CD4-positive, alpha-beta T cell treated with Interleukin-12 subunit alpha and Interleukin-12 subunit beta, for 1 hour (primary cell): ENCODE results near the gene FLNC.

ENCODE experiments used
- DNase-seq: peaks from one replicate; pipeline ENCODE4 v3.0.0-alpha.2; 2020

Gene FLNC

DNA sequence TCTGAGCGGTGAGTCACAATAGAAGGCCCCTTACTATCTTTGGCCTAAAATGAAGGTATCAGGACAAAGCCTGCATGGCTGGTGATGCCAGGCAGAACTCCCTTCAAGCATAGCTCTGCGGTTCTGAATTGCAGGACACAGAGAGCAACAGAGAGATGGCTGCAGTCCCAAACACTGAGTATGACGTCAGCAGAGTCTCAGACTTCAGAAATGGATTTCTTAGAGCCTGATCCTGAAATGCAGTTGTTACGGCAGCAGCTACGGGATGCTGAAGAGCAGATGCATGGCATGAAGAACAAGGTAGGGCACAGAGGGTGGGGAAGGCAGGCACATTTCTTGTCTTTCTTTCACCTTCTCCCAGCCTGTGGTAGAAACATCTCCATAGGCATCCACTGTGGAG lies 25.0 kb upstream of the FLNC start:
- no peak for DNase-seq

- DNase-seq: no peak
Measured at GRCh38 chr7:128807191-128807590, 23.0 kb upstream of the FLNC start.

DNA sequence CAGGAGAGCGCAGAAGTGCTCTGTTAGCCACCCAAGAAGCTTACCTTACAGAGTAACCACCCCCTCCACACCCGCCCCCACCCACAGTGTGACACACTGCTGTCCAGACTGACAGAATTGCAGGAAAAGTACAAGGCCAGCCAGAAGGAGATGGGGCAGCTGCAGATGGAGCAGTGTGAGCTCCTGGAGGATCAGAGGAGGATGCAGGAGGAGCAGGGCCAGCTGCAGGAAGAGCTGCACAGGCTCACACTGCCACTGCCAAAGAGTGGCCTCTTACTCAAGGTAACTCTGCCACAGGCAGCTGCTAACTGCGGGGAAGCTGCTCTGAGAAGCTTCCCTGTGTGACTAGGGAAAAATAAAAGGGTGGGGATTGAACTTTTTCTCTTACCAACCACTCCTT lies 20.8 kb upstream of the FLNC start:
- no peak for DNase-seq

DNA sequence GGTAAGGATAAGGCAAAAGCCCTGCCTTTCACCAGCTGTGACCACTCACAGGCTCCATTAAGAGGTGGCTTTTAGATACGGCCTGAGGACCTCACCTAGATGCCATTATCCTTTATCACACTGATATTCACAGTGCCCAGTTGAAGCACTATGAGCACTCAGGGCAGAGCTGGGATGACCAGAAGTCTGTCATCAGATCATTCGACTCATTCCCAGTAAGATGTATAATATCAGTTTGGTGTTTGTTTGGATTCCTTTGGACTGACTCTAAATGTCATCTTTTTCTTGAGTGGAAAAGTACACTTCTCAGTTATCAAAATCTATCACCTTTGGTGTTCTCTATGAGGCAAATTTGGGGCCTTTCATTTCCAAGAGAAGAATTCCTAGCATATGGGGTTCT lies 19.7 kb upstream of the FLNC start:
- DNase-seq: no peak

DNA sequence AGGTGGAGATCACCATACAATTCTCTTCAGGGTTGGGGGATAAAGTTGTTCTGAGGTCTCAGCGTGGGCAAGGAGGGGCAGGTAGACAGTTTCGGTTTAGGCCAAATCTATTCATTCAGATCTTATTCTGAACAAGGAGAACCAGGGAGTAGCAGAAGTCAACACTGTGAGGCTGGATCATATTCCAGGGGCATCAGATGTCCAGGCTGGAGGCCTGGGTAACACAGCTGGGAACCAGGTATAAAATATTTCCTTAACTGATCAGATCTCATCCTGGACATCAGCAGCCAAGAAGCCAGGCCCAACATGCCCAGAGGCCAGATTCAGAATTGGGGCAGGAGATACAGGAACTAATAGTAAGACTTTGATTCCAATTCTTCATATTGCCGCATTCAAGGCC lies 19.2 kb upstream of the FLNC start:
- DNase-seq: no peak

DNA sequence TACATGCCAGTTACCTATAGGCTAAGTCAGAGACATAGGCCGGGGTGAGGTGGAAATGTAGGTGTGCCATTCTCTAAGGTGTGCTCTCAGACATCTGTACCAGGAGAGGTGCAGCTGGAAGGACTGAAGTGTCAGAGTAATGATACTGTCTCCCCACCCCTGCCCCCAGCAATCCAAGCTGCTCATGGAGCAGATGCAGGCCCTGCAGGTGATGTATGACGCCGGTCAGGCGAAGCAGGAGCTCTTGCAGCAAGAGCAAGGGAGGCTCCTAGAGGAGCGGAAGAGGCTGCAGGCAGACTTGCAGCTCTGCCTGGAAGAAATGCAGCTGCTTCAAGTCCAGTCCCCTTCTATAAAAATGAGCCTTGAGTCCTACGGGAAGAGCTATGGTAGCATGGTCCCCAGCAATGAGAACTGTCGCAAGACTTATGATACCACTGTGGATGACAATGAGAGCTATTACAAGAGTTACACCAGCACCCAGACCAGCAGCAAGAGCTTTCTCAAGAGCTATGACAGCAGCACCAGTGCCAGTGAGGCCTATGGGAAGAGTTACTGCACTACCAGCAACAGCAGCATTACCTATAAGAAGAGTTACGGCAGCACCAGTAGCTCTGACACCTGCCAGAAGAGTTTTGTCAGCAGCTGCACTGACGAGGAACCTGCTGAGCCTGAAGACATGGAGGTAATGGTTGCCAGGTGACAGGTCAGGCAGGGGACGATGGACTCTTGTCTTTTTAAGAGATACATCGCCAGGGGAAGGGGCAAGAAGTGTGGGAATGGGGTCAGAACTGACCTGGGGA lies 18.4 kb upstream of the FLNC start:
- no peak for DNase-seq

- no peak for DNase-seq
Measured at GRCh38 chr7:128812514-128813168, 17.6 kb upstream of the FLNC start.

- no peak for DNase-seq
Measured at GRCh38 chr7:128814499-128814898, 15.7 kb upstream of the FLNC start.

- no peak for DNase-seq
Measured at GRCh38 chr7:128815289-128815942, 14.8 kb upstream of the FLNC start.

GRCh38 chr7:128818694-128819093 lies 11.5 kb upstream of the FLNC start:
- no peak for DNase-seq

GRCh38 chr7:128821724-128822123 lies 8.5 kb upstream of the FLNC start:
- no peak for DNase-seq

DNA sequence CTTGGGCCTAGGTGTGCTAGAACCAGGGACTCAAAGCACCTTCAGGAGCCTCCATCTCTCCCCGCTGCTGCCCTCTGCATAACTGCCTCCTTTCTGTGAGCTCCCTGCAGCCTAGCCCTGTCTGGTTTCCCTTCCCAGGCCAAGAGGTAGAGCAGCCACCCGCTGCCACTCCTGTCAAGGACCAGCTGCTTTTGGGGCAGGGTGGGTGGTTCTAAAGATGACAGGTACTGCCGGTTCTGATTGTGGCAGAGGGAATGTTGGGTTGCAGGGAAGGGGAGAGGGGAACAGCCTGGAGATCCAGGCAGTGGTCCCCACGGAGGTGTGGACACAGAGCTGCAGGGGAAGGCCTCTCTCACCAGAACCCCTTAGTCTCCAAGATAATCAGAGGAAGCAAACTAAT lies 3.7 kb upstream of the FLNC start:
- DNase-seq: no peak

- DNase-seq: no peak
Measured at GRCh38 chr7:128826916-128827247, 3.3 kb upstream of the FLNC start.

DNA sequence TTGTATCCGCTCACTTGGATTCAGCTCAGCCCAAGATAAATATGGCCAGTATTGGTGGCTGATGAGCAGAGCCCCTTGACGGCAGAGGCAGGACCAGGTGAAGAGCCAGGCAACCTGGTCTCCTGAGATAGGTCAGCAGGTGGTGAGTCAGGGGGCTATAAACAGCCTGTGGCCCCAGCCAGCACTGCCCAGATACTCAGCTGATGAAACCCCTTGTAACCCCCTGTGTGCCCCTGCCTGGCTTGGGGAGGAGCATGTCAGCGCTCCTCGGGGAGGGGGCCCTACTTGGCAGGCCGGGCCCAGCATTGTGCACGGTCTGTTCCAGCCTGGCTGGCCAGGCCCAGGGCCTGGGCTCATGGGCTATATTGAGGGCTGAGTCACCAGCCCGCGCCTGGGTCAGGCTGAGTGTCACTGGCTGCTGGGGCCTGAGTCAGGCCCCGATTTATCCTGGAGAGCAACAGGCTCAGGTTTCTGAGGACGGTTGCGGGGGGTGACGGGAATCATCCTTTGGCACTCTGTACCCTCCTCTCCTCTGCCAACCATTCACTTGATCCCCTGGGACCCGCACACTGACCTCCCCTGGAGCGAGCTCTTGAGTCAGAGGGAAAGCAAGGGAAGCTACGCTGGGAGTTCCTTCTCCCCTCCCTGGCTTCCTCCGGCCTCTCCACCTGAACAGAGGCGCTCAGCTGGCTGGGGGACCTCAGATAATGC lies 2.8 kb upstream of the FLNC start:
- DNase-seq: no peak

DNA sequence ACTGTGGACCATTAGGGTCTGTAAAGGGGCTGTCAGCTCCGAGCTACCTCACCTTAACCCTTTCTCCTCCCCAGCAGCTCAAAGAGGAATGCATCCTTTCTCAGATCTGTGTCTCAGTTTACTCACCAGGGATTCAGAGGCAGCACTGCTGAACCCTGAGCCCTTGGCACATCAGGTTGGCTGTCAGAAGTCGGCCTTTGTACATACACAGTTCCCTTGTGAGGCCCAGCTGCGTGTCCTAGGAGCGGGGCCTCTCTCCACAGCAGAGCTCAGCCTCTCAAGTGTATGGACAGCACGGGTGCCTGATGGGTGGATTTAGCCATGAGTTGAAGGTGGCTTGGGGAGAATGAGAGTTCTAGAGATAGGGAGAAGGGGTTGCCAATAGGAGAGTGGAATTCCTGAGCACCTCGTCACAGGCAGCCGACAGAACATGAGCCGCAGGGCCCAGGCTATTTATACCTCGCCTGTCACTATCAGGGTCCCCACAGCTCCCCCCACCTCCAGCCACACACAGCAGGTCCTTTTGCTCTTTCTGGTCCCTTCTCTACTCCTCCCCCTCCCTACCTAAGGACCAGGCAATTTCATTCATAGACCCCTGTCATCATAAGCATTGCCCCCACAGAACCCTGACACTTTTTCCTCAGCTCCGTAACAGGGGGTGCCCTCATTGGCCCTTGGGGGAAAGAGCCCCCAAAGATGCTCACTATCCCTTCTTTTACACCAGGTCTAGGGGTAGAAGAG lies 2.1 kb upstream of the FLNC start:
- no peak for DNase-seq

GRCh38 chr7:128829391-128830166 lies 627 bp upstream of the FLNC start:
- no peak for DNase-seq

- DNase-seq: no peak
Measured at GRCh38 chr7:128831178-128831993, 1.2 kb downstream of the FLNC start.

DNA sequence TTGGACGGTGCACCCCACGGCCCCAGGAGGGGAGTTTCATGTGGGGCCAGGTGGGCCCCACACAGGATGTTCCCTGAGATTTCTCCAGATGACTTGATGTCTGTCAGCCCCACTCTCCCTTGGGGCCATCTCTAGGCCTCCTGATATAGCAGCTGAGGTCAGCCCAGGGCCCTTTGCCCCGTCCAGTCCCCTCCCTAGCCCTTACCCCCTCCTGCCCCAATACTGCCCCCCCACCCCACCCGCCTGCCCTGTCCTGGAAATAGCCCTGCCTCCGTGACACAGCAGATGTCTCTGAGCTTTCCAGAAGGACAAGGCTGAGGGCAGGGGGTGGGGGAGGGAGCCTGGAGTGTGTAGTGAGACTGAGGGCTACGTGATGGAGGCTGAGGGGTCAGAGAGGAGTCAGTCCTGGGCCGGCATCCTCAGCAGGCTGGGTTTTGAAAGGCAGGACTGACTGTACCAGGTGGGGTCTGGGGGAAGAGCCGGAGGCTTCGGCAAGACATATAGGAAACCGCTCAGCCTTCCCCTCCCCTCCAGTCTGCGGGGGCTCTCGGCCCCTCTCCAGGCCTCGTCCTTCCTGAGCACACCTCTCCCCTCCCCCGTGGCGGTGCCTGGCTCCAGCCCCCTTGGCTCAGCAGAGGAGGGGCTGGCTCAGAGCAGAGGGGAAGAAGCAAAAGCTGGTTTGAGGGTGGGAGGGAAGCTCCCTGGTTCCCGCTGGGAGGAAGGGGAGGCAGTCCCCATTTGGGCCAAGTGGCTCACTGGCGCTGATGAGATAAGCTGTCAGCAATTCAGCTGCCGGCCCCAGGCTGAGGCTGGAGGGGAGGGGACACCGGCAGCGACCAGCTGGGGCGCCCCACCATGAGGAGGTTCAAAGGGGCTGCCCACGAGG lies 2.0 kb downstream of the FLNC start:
- DNase-seq: no peak

DNA sequence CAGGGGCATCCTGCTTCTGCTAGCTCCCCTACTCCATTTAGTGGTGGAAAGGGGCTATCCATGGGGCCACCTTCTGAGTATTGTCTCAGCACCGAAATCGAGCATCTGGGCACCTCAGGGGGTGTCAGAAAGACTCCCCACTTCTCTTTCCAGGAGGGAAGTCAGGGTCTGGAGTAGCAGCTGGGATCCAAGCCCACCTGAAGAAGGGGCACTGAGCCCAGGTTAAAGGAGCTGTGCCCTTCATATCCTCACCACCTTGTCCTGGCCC lies 2.6 kb downstream of the FLNC start:
- no peak for DNase-seq

DNA sequence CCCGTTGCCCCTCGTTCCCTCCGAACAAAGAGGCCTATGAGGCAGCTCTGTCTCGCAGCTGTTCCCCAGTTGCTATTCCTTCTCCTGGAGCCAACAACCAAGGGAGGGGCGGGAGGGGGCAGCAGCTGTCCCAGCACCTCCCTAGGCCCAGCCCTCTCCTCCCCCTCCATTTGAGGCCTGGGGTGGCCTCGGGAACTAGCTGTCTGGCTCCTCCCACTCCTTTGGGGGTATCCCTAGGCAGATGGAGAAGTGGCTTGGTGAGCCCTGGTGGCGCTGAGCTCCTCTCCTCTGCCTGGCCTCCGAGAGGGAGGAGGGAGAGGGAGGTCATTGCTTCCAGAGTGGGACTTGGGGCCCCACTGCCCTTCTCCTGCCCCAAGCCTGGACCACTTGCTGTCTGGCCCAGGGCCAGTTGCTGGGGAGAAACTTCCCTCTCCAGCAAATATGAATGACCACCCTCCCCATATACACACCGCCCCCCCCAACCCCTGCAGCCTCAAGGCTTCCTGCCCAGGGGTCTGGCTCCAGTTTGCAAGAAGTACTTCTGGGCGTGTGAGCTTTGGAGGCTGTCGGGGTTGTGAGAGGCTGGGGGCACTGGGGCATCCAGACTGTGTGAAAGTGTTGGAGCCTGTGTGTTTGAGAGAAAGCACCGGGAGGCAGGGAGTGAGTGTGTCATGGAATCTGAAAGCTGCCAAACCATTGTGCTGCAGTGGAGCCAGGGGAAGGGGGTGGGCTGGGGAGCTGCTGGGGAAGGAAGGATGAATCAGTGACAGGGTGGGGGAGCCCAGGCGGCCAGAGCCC lies 3.1 kb downstream of the FLNC start:
- no peak for DNase-seq
